Sigmoid colon (tissue), 4 donors: ENCODE measurements around the gene PAFAH1B2.

Experiments used
- CTCF ChIP-seq, 4 experiments: fragments of 450-650 bp in 3 of 4; fragments of 200-600 bp in 1 of 4; IDR thresholded peaks; one replicate each; pipeline ENCODE4 v1.5.1; 2016 to 2019; ENCODE audit warnings: antibody characterized with exemption in 4 of 4, mild to moderate bottlenecking in 3 of 4, moderate library complexity in 2 of 4
- EP300 ChIP-seq, 4 donors: sonication (generic); formaldehyde crosslinking; IDR thresholded peaks; one replicate each; pipeline ENCODE4 v1.6.1; 2017; ENCODE audit warnings: antibody characterized with exemption in 4 of 4

GRCh38 chr11:117134431-117134830 lies 9.7 kb upstream of the PAFAH1B2 start:
- TF ChIP-seq EP300 (IDR thresholded peaks at IDR 0.05) (no peak), CTCF (IDR thresholded peaks at IDR 0.05) (no peak)
